GM10847 (cell line): ENCODE results near the gene RTEL1.

ENCODE experiments used
- POLR2A ChIP-seq: IDR thresholded peaks from 2 replicates; pipeline ENCODE4 v1.6.1; 2011; ENCODE audit not compliant: insufficient read length; ENCODE audit errors: extremely low read depth

RTEL1 gene

GRCh38 chr20:63744574-63745423, 86.7 kb downstream of the RTEL1 start:
- no peak for TF ChIP-seq POLR2A

- no peak for TF ChIP-seq POLR2A
Measured at GRCh38 chr20:63745424-63745805, 87.3 kb downstream of the RTEL1 start.
